NCI-H2196 treated with DMSO at 0.1 percent for 48 hours (cell line): Measurements from ENCODE around the gene IQCE.

Experiments used
- DNase-seq: peaks from one replicate; lab custom pipeline; 2025; ENCODE audit not compliant: unreplicated experiment; lab: John Stamatoyannopoulos, UW

The IQCE gene

DNA sequence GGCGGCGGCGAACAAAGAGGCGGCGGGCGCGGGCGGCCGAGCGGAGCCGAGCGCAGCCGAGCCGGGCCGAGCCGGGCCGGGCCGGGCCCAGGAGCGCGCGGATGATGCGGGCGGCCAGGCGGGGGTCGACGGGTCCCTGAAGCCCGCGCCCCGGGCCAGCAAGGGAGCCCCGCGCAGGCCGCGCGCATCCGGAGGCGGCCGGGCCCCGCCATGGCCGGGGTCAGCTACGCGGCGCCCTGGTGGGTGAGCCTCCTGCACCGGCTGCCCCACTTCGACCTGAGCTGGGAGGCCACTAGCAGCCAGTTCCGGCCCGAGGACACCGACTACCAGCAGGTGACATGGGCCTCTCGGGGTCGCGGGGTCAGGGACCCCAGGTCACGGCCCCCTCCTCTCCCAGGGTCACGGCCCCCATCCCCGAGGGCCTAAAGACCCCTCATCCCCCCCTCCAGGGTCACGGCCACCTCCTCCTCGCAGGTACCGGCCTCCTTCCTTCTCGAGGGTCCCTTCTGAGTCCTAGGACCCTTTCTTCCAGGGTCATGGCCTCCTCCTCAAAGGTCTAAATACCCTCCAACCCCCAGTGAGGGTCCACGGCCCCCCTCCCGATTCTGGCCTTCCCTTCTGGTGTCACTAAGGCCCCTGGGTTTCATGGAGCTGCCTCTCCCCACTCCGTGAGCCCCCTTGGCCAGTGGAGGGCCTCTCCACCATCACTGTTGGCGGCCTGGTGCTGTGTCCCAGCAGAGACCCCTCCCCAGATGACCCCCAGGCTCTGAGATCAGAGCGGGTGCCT, 73.4 kb downstream of the IQCE start, which contains the start of gene TTYH3:
Gene TTYH3 (plus strand): TSS at position 41 of the 787 bp plus-strand sequence. CDS start 170 bp downstream, at position 211.
- no peak for DNase-seq

DNA sequence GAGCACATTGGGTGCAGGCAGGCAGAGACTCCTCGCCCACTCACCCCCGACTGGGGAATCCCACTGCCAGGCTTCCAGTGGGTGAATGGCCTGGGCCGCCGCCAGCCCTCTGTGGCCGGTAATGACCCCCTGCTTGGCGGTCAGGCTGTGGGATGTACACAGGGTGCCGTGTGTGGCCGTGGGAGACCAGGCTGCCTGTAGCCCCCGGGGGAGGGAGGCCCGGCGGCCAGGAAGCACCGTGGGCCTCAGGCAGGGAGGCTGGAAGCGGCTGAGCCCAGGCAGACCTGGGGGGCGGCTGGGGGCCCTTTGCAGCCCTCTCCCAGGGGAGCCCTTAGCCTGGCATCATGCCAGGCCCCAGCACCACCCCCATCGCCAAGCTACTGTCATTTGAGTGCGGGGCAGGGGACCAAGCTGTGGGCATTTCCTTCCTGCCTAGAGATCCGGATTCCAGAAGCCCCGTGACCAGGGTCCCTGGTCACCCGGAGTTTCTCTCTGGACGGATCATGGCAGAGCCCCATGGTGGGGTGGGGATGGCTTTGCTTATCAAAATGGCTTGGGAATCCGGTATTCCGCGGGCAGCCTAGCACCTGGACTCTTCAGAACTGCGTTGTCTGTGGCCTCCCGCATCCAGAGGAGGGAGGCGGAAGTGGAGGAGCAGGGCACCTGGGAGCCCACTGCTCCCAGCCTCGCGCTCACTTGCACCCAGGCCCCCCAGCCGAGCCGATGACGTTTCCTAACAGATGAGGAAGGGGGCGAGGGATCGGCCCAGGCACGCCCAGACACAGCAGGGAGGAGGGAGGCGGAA, 74.2 kb downstream of the IQCE start:
- no peak for DNase-seq

DNA sequence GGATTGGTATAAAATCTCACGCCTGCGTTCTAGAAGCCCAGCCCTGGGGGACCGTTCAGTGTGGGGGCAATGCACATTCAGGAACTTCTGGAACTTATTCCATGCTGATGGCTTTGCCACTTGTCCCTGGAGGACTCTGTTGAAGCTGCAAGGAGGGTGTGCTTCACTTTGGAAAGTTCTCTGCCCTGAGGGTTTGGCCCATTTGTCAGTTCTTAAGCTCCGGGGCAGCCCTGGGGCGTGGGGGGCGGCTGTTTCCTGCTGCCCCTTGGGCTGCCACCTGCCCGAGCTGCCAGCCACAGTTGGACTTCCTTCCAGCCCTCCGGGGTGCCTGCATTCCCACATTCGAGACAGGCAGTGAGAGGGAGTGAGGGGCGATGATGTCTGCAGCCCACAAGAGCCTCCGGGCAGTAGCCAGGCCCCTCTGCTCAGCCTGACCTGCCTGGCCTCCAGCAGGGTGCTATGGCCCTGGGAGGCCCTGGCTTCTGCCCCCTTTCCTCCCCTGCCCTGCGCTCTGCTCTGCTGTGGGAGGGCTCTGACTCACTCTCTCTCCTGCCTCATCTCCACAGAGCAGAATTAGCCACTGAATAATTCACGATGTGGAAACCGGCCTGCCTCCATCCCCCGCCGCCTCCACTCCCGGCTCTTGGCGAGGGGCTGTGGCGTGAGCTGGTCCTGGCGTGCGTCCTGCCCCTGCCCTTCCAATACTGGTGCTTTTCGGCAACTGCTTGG, 74.9 kb downstream of the IQCE start:
- no peak for DNase-seq

DNA sequence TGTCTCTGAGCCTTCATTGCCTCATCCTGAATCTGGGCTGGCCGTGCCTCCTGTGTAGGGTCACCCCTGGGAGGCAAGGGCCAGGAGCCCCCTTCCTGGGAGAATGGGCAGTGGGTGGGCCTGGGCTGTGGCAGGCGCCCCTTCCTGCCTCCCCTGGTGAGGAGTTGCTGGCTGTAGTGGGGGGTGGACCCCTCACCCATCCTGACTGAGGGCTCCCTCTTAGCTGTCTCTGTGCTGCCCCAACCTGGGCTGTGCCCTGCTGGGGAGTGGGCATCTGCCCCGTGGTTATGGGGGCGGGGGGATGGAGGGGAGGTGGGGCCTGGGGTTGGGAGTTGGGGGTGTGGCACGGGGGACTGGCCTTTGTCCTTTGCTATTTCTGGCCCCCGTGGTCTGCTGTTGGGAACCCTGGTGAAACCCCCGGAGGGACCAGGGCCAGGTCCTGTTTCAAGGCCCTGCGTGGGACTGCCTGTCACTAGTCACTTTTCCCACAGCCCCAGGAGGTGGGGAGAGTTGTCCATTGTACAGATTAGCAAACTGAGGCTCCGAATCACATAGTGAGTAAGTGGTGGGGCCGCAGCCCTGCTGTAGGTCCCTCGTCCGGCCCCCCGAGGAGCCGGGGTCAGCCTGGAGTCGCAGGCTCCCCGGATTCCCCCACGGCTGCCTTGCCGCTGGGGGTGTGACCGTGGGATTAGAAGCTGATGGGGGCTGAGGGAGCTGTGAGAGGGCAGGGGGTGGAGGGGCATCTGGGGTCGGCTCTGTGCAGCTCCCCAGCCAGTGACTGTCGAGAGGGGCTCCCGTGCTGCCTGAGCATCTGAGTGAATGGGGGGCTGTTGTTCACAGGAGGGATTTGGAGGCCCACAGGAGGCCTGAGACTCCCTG, 75.7 kb downstream of the IQCE start:
- no peak for DNase-seq

DNA sequence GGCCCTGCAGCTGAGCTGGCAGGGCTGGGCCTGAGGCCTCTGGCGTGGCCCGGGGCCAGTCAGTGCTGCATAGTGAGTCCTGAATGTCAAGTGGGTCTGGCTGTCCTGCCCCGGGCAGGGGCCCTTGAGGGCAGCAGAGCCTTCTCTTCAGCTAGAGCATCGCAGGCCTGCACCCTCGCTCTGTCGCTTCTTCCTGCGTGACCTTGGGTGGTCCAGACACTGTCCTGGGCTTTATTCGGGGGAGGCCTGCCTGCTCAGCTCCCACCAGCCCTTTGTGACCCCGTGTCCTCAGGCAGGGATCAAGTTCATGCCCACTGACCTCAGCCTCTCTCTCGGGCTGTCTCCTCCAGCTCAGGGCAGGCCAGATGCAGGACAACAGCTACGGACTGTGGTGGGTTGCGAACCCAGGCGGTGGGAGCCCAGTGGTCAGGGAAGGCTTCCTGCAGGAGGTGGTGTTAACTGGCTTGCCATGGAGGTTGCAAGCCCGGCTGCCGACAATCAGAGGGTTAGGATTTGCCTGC, 76.4 kb downstream of the IQCE start:
- DNase-seq: no peak

DNA sequence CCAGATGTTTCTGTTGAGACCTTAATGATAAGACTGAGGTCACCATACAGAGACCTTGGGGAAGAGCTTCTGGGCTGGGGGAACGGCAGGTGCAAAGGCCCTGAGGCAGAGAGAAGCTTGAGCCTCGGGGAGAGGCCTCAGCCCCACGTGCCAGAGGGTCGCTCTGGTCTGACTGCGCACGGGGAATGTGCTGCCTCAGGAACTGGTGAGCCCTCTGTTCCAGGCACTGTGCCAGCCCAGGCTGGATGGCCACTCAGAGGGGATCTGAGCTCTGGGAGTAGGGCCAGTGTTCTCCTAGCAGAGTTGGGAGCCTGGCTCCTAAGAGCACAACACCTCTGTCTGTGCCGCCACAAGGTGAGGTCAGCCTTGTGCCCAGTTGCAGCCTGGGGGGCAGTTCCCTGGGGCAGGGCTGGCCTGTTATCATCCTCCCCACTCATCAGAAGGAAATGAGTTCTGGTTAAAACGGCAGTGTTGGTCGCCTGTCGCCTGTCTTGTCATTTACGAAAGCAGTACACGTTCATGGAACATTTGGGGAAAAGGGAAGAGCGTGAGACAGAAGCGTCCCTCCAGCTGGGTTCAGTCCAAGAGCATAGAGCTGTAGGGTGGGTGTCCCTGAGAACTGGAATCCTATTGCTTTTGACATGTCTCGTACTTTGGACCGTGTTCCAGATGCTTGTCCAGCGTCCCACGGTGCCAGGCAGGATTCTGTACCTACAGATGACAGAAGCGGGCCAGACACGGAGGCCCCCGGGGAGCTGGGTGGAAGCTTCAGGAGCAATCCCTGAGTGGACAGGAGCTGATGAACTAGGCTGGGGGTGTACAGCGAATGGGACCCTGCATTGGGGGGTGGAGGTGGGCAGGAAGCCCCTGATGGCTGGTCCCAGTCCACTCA, 77.3 kb downstream of the IQCE start:
- DNase-seq: no peak

DNA sequence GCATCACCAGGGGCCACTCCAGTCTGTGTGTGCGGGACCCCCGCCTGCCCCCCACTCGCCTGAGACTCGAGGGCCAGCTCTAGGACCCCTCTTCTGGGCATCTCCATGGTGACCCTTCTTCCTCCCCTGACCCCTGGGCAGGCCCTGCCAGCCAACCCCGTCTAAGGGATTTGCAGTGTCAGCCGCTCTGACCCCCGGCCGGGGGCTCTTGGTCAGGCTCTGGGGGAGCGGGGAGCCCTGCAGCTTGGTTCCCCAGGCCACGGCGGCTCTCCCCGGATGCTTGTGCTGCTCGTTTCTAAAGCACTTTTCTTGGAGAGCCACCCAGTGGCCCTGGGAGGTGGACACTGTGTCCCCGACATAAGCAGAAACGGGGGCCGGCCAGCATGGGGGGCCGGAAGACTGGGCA, 78.3 kb downstream of the IQCE start:
- DNase-seq: no peak

DNA sequence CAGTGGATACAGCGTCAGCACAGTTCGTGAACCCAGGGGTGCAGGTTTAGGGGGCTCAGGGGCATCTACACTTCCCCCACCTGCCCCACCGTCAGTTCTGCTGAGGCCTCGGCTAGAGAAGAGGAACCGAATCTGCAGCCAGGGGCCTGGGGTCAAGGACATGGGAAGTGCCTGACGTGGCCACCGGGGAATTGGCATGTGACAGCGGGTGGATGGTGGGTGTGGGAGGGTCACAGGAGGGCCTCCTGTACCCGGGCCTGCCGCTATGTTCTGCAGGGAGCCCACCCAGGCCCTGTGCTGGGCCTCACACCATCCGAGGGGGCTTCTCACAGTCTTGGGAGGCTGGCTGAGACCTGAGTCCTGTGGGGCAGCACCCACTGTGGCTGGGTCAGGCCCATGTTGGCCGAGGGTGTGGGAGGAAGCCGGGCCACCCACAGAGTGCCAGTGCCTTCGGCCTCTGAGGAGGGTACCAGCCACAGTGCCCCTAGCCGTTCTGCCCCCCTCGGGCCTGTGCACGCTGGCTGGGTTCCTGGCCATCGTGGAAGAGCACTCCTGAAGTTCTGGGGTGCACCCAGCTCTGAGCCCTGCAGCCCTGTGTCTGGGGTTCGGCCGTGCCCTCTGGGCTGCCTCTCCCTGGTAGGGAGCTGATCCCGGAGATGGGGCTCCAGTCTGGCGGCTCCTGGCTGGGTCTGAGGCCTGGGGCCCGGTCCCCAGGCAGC, 78.9 kb downstream of the IQCE start:
- no peak for DNase-seq

DNA sequence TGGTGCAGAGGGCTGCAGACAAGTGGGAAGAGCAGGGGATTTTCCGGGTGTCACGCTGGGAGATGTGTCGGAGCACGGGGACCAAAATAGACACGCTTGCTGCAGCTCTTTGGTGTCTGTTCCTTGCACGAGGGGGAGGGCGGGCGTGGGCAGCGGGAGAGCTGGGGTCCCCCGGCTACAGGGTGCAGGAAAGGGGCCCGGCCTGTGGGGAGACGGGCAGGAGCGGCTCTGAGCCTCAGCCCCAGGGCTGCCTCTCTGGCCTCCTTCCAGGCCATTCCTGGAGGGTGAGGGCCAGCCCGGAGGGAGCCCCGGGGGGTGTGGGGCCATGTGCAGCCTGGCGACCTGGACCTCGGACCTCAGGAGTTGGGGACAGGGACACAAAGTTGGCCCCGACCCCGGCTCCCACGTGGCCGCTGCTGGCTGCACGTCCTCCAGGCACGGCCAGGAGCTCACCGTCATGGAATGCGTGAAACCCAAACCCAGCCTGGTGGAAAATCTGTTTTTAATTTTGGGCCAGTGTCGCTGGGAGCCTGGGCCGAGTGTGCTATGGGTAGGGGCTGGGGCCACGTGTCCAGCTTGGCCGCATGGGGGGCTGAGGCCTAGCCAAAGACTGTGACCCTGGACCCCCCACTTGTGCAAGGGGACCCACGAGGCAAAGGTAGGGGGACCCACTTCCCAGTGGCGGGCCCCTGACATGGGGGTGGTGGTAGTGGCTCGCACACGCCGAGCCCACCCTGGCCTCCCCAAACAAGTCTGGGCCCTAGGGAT, 79.6 kb downstream of the IQCE start:
- DNase-seq: no peak

DNA sequence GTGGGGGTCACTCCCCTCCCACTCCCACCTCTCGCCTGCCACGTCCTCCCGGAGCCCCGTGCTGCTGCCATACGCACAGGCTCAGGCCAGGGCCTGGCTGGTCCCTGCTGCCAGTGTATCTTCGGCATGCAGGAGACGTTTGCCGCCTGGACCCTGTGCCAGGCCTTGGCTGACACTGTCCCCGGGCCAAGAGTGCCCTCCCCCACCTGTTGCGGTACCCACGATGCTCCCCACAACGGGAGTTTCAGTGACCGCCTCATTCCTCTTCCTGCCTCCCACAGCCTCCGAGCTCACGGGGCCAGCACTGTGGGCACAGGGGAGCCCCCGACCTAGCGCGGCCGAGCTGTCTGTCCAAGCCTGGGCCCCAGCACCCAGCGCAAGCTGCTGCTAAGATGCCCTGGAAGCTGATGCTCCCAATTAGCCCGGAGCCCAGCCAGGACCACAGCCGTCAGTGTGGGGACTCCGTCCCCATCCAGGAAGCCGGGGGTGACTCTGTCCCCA, 80.5 kb downstream of the IQCE start:
- no peak for DNase-seq

DNA sequence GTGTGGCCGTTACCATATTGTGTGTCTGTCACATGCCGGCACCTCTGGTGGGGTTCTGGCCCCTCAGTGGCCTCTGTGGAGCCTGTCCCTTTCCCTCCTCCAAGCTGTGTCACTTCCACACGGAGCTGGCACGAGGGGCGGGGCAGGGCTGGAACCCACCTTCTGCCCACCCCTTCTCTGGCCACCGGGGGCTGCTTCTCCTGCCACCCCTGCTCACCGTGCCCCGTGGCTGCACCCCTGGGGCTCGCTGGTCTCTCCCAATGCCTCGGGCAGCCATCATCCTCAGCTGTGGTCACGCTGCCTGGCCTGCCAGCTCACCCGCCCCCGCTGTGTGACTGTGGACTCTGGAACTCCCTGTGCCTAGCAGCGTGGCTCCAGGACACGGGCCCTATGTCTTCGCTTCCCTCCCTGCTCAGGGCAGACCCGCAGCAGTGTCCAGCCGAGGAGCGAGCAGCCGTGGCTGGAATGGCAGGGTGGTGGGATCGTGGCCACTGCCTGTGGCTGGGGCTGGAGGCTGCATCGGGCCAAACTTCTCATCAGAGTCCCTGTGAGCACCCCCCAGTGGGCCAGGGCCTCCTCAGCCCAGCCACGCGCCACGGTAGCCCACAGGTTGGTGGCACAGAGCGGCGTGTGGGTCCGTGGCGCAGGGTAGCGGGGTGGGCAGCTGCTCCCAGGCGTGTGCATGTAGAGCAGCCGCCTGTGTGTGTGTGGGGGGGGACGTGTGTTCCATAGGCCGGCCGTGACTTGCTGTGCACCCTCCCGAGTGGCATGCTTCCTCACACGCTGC, 81.1 kb downstream of the IQCE start:
- no peak for DNase-seq

DNA sequence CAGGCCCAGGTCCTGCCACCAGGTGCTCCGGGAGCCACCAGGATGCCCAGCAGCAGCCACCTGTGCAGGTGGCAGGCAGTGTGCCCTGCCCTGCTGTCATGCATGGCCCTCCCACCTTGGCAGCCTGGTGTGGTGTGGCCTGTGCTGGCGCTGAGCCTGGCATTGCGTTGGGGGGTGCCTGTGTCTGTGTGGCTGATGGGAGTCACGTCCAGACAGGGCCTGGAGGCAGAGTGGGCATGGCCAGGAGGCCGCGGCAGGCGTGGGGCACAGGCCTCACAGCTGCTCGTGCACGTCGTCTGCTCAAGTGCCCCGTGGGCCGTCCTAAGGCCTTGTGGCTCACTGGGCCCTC, 81.7 kb downstream of the IQCE start:
- DNase-seq: peak; percentile 13

DNA sequence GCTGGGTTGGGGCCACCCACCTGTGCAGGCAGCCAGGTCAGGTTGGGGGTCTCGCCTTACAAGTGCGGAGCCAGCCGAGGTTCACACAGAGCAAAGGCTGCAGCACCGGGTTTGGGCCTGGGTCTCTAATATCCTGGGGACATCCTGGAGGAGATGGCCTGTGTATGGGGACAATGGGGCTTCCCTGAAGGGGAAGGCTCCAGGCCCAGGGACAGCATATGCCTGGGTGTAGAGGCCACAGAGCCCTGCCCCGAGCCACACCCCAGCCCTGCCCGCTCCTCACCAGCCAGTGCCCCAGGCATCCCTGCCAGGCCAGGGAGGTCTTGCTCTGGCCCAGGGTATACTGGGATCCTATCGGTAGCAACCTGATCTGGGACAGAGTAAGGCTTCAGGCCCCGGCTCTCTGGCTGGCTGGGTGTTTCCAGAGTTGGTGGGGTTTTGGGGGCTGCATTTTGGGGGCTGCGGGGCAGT, 82.1 kb downstream of the IQCE start:
- no peak for DNase-seq

DNA sequence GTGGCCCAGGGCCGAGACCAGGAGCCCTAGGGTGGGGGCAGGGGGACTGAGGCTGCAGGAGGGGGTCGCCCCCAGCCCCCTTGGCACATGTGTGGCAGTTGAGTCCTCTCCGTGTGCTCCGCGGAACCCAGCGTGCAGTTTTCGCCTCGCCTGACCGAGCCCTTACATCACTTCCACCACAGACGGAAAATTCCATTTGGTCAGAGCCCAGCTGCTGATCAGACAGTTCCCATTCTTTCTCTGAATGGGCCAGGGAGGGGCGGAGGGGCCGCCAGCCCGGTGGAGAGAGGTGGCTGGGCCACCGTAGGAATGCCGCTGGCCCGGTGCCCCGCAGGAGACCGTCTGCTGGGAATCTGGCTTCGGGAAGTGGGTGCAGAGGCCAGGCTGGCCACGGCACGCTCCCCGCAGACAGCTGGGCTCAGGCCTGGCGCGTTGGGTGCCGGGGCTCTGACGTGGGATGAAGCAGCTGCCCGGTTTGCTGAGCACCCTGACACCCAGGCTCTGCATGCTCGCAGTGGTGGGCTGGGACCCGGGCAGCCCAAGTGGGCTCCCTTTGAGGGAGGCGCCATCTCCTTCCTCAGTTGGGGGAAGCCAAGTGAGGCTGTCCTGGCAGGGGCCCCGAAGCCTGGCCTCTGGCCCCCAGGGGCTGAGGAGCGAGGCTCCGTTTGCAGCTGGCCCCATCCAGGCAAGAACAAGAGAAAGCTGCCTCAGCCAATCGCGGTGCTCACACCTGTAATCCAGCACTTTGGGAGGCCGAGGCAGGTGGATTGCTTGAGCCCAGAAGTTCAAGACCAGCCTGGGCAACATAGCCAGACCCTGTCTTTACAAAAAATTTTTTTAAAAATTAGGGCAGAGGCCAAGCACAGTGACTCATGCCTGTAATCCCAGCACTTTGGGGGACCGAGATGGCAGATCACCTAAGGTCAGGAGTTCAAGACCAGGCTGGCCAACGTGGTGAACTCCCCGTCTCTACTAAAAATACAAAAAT, 82.9 kb downstream of the IQCE start:
- no peak for DNase-seq

DNA sequence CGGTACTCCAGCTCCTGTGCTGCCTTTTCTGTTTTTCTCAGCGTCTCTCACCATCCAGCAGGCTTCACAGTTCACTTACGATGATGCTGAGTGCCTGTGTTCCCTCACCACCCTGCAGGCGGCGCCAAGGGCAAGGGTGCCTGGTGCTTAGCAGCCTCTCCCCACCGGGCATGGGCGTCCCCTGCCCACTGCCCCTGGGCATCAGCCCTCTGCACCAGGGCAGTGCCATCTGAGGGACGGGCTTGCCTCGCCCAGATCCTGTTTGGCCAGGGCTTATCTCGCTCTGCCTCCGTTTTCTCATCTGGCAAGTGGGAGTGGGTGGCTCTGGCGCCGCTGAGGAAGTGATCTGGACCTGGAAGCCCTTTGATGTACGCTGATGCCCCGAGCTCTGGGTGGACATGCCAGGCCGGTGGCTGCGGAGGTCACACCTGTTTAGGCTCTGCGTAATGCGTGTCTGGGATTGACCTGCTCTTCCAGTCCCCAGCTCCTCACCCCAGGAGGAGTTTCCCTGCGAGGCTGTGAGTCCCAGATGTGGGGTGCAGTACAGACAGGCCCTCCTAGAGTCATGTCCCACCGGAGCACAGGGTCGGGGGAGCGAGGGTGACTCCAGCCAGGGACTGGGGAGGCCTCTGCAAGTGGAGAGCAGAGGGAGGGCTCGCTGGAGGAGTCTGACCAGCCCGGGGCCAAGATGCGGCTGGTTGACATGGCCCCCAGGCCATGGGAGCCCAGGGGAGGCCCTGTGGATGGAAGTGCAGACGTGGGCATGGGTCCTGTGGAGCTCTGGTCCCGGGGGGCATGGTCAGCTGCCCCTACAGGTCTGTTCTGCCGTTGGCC, 84.8 kb downstream of the IQCE start:
- DNase-seq: no peak
